GM18861 (cell line): ENCODE data around the gene INPP4B.
"Not testable (repeated sequence)": the region's sequence is repeated elsewhere in the genome, so short reads cannot be mapped to it uniquely, and the experiment has no call there.

ENCODE experiments used
- ATAC-seq: cut with Tn5 transposase; IDR thresholded peaks from one replicate; pipeline ENCODE4 v1.9.1; 2021; ENCODE audit not compliant: unreplicated experiment

Gene INPP4B

DNA sequence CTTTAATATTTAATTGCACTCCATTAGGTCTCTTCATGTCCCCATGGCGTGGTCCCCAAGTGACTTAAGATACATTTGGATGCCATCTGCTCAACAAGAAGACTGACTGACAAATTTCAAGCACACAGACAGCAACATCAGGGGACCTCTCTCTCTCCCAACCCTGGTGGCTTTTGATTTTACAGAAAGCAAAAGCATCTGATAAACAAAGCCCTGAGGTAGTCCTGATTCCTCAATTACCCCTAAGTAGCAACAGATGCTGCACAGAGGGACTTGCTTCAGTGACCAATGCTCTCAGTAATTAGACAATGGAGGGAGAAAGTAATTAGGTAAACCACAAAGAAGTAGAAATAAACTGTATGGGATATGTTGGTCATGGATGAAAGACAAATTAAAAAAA, 426.4 kb downstream of the INPP4B start:
- no peak for ATAC-seq

GRCh38 chr4:142418697-142419096, 427.4 kb downstream of the INPP4B start:
- ATAC-seq, result no peak

- ATAC-seq, result no peak
These were observed 429.3 kb downstream of the INPP4B start for GRCh38 chr4:142416711-142417275.

DNA sequence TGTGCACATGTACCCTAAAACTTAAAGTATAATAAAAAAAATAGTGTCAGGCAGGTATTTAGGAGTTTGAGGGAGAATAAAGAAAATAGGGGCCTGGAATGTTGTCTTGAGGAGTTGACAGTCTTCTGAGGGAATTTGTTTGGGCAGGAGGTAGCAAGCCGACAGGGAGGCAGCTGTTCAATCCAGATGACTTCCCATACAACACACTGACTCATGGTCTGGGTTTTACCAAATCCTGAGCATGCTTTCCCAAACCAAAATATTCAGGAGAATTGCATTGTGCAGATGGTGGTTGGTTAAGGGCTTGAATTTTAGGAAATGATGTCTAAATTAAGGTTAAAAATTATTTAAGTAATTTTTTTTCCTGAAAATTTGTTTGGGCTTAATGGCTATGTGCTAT, 430.0 kb downstream of the INPP4B start:
- ATAC-seq, result no peak

GRCh38 chr4:142414366-142414990, 431.6 kb downstream of the INPP4B start:
- no peak for ATAC-seq

DNA sequence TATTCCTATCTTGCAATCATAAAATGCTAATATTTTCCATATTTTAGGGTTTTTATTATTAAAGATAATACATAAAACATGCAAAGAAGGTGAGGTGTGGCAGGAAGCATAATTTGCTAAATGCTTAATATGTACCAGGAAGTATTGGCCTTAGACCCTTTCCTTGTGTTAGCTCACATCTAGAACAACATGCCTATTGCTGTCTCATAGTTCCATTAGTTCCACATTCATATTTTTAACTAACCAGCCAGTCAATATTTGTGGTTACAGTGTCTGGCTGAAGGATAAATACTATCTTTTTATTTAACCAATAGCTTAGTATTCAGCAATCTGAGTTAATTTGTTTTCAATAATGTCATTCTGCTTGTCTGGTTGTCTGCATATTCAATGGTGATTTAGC, 432.6 kb downstream of the INPP4B start:
- no peak for ATAC-seq

DNA sequence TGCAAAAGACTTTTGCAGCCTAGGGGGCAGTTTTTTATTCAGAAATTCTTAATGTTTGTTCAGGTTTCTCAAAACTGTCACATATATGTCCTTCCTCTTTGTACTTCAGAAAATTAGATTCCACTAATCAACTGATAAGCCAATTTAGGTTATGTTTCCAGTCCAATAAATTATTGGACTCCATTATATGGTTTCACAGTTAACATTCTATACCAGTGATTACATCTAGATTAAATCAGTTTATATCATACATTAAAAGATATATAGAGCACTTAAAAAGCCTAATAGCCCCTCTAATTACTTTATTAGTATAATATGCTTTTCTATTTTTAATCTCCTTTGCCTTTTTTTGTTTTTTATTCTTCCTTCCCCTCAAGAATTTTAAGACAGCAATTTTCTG, 434.1 kb downstream of the INPP4B start:
- no peak for ATAC-seq

DNA sequence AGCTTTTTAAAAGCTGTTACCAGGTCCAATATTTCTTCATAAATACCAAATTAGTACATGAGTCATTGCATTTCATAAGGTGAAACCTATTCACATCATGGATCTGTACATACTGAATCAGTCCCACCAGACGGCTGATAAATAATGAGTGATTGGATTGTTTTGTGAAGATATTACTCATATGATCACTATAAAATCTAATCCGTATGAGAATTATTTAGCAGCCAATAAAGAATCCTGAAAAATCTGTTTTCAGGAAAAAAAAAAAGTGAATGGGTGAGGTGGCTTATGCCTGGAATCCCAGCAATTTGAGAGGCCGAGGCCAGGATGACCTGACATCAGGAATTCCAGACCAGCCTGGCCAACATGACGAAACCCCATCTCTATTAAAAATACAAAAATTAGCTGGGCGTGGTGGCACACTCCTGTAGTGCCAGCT, 438.1 kb downstream of the INPP4B start:
- ATAC-seq, result no peak

DNA sequence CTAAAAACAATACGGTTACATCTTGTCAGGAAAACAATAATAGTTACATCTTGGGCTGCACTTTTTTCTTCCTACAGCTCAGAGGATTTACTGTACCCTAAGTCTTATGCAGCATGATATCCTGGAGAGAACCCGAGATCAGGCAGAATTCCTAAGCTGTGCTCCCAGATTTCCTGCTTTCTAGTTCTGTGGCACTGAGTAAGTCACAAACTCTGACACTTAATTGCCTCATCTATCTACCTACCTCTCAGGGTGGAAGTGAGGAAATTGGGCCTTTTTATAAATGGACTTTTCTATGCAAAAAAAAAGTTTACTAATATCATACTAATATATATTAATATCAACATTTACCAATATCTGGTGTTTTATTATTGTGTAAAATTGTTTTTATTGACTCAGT, 438.5 kb downstream of the INPP4B start:
- ATAC-seq, result no peak

GRCh38 chr4:142406917-142407501, 439.1 kb downstream of the INPP4B start:
- ATAC-seq, result no peak

DNA sequence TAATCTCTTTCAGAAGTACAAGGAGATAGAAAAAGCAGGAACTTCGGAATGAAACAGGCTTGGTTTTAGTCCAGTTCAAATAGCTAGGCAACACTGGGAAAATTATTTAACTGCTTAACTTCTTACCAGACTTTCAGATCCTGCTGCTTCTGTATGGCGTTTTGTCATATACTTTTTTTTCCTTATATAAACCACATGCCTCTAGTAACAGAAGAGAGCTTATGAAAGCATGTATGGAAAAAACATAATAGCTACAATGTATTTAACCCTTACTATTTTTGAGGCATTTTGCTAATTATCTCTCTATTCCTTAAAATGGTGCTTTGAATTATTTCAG, 439.6 kb downstream of the INPP4B start:
- no peak for ATAC-seq

DNA sequence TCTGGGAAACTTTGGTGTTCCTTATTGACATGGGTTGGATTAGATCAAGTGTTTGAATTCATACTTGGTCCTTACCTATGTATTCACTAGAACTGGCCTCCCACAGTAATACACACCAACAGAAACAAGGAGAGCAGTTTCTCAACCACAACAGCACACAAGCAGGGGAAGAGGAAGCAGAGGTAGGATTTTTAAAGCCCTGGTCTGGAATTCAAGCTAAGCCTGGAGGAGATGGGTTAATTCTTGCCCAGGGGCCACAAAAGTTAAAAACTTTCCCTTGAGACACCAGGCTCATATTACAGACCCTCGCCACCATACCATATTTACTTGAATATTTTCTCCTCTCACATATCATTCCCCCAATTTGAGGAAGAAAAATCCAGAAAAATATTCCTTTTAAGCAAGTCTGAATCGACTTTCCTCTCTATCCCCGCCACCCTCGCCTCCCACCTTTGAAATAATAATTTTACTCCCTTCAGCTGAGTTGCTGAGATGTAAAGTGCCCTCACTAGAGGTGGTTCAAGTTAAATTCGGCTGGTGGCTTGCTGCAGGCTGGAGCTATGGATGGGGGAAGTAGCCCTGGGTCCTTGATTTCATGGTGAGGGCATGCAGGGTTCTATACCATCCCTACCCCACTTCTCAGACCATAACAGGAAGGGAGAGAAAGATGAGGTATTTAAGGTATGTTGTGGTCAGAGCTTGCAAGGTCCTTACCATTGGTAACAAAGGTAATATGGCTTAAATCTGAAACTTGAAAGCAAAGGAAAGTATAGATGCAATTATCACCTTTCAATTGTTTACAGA, 440.2 kb downstream of the INPP4B start:
- ATAC-seq, result peak; percentile 28

GRCh38 chr4:142405021-142405694, 440.9 kb downstream of the INPP4B start:
- ATAC-seq, result peak; percentile 52

GRCh38 chr4:142404191-142404611, 441.9 kb downstream of the INPP4B start:
- ATAC-seq, result no peak

DNA sequence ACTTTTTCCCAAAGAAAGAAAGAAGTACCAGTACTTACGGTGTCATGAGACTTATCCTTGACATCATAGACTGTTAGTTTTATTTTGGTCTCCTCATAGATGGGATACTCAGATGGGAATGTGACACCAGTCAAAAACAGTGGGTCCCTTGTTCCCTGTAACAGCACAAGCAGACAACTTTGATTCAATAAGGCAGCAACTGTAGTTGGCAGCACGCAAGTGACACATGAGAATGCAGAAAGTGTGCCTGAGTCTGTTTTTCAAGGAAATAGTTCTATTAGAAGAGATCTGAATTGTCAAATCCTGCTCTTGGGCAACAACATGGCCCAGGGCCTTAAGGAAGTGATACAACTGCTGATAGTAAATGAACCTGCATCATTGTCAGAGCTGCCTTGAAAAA, 443.2 kb downstream of the INPP4B start:
- ATAC-seq, result no peak

DNA sequence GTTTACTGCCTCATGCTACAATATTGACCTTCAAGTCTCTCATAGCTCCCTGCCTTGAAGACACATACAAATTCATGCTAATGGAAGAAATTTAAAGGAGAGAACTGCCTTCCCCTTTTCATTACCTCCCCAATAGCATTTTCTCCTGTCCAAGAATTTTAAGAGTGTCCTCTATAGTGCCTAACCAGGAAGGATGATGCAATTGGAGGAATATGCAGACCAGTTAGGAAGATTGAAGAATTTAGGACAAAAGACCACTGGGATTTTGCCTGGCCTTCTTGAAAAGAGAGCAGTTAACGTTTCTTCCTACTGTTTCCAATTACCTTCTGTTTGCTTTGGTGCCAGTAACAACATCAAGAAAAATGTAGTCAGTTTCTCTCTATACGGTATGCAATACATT, 443.9 kb downstream of the INPP4B start:
- ATAC-seq, result no peak

GRCh38 chr4:142397364-142397991, 448.6 kb downstream of the INPP4B start:
- ATAC-seq, result not testable (repeated sequence)

GRCh38 chr4:142396279-142396678, 449.8 kb downstream of the INPP4B start:
- ATAC-seq, result no peak

- no peak for ATAC-seq
These were observed 453.0 kb downstream of the INPP4B start for GRCh38 chr4:142393127-142393526.

- no peak for ATAC-seq
These were observed 459.2 kb downstream of the INPP4B start for GRCh38 chr4:142386856-142387255.

- ATAC-seq, result no peak
These were observed 459.7 kb downstream of the INPP4B start for GRCh38 chr4:142386449-142386848.
